Psoas muscle (tissue), 8 donors: ENCODE measurements around the gene LONRF2. TPM values are rescaled to one million over a fixed set of nuclear protein-coding genes. Genes with fewer than 3 reads are reported as not detected.
A peak's percentile ranks its signal among the peaks of the same experiment; 100 is the strongest.

ENCODE experiments used
- ATAC-seq, 4 donors: fragments of 200-7000 bp; cut with Tn5 transposase; one replicate each; pipeline ENCODE4 v1.9.1; 2020; ENCODE audit warnings: moderate library complexity in 3 of 4, mild to moderate bottlenecking in 2 of 4
- DNase-seq, 2 donors: peaks; one replicate each; pipeline ENCODE4 v3.0.0-alpha.2; 2020
- H3K27ac ChIP-seq: fragments of 200-600 bp; one replicate; pipeline ENCODE4 v1.8.0; 2022
- H3K27me3 ChIP-seq, 3 donors: fragments of 200-600 bp in 1 of 3; one replicate each; pipeline versions ENCODE4 v1.6.1 to v1.8.0; 2013 to 2022; ENCODE audit warnings: low read length in 2 of 3, mild to moderate bottlenecking in 2 of 3, moderate library complexity in 1 of 3; ENCODE audit not compliant: insufficient read depth in 3 of 3
- H3K36me3 ChIP-seq, 2 donors: fragments of 200-600 bp in 1 of 2; one replicate each; pipeline versions ENCODE4 v1.6.1 to v1.8.0; 2013 to 2022; ENCODE audit warnings: low read depth in 1 of 2, mild to moderate bottlenecking in 1 of 2, moderate library complexity in 1 of 2; ENCODE audit not compliant: insufficient read depth in 1 of 2
- H3K4me1 ChIP-seq: fragments of 200-600 bp; one replicate; pipeline ENCODE4 v1.8.0; 2022
- H3K4me3 ChIP-seq: fragments of 200-600 bp; one replicate; pipeline ENCODE4 v1.8.0; 2022; ENCODE audit warnings: mild to moderate bottlenecking
- H3K9me3 ChIP-seq: fragments of 200-600 bp; one replicate; pipeline ENCODE4 v1.8.0; 2022
- CTCF ChIP-seq: fragments of 200-600 bp; IDR thresholded peaks from one replicate; pipeline ENCODE4 v1.8.0; 2022; ENCODE audit warnings: antibody characterized with exemption
- WGBS, 3 donors: extraction: QIAGEN DNeasy Blood & Tissue Kit; methylation state at CpG; one replicate each; pipeline versions ENCODE4 v1.1.6 to v1.1.7; 2013; 5-methylcytosine and 5-hydroxymethylcytosine counted together
- intact Hi-C, 2 donors: fragments of 100-400 bp; cut with DNase I; formaldehyde crosslinking; loops; one replicate each; pipeline versions ENCODE4 v1.11.0 to v1.14.2; 2022
- polyA plus RNA-seq, 3 donors: library from polyadenylated mRNA; stranded (reverse); fragments of 200-250 nt; gene quantifications; one replicate each; pipeline ENCODE4 v1.2.3, GENCODE V29; 2013
- total RNA-seq, 4 donors: library from RNA; stranded (reverse); fragmentation: NEBNext Ultra II Directional in 2 of 4; extraction: Animal tissue kit (Norgen Biotek cat#: 25700) in 2 of 4; gene quantifications; one replicate each; pipeline versions ENCODE4 v1.2.1 to v1.2.4, GENCODE V29; 2021 to 2023
- donor health status: healthy with polysubstance abuse.
- donor health status: DM: no; HTN: no; CAD: no; lungs with moderate emphysema.
- donor health status: Bipolar disorder and iron deficiency.
- donor health status: healthy.
- donor health status: DM: yes; HTN: yes; CAD: no.
- donor health status: DM: no; HTN: no; CAD: no.
- donor health status: DM: no; HTN: no; CAD: no.
- donor health status: DM: yes; HTN: yes; CAD: no.

The LONRF2 gene
- total and polyA plus RNA-seq, 7 donors: 0.22 to 11.5 (median 5.7) TPM

DNA sequence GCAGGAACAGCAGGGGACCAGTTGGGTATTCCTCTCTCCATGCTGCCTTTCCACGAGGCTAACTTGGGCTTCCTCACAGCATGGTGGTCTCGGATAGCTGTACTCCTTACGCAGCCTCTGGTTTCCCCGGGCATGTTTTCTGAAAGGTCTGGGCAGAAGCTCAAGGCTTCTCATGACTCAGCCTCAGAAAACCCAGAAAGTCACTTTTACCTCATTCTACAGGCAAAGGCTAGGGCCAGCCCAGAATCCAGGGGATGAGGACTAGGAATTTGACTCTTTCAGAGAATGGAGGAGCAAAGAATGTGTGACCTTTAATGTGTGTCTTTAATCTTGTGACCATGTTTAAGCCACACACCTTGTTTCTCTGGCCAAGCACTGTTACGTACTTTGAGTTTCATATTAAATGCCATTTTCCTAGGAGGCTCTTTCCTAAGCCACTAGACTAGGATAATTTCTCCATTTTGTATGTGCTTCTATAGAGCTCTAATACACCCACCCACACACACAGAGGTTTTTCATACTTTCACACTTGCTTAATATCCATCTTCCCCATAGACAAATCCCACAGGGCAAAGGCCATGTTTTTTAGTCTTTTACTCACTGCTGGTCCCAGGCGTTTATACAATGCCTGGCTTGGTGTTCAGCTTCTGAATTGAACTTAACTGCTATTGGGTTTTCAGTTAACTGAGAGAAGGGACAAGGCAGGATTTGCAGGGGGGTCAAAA, 77.3 kb downstream of the LONRF2 start:
- TF ChIP-seq CTCF: no peak
- Histone ChIP-seq H3K27ac (no peak overlapping the region), H3K4me1 (no peaks in the 10 kb centered on the region), H3K9me3 (no peaks in the 10 kb centered on the region), H3K27me3 (no peaks in the 10 kb centered on the region), H3K4me3 (no peak overlapping the region), H3K36me3 (no peaks in the 10 kb centered on the region)
- DNase-seq (no peak), ATAC-seq (no peak)
- WGBS, 3 donors: 86 to 95% (median 88%) methylated on average over 6 of the region's 6 CpGs
- intact Hi-C loops: loop anchor here (2.0 to 5.0 kb wide), 2 partner anchors 423 to 686 kb away; no protein-coding TSS in a partner anchor

DNA sequence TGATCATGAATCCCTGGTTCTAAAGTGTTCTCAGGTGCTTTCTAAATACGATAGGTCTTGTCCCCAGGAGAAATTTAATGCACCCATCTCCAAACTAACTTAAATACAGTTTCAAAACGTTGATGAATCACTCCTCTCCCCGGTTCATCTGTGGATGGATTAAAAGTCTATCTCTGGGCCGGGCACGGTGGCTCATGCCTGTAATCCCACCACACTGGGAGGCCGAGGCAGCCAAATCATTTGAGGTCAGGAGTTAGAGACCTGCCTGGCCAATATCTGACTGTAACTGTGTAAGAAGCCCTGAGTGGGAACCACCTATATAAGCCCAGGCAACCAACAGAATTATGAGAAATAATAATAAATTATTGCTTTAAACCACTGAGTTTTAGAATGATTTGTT, 78.7 kb downstream of the LONRF2 start:
- Histone ChIP-seq H3K27ac (no peak overlapping the region), H3K36me3 (no peaks in the 10 kb centered on the region), H3K4me3 (no peak overlapping the region), H3K9me3 (no peaks in the 10 kb centered on the region), H3K27me3 (no peaks in the 10 kb centered on the region), H3K4me1 (peaks cover 3% of the 10 kb centered on the region)
- no peak for TF ChIP-seq CTCF
- intact Hi-C loops: loop anchor here (2.0 to 5.0 kb wide), 2 partner anchors 421 to 685 kb away; no protein-coding TSS in a partner anchor
- 72 to 78% (median 76%) methylated on average over 6 of the region's 6 CpGs for WGBS, 3 donors
- no peak for ATAC-seq
- DNase-seq: no peak

DNA sequence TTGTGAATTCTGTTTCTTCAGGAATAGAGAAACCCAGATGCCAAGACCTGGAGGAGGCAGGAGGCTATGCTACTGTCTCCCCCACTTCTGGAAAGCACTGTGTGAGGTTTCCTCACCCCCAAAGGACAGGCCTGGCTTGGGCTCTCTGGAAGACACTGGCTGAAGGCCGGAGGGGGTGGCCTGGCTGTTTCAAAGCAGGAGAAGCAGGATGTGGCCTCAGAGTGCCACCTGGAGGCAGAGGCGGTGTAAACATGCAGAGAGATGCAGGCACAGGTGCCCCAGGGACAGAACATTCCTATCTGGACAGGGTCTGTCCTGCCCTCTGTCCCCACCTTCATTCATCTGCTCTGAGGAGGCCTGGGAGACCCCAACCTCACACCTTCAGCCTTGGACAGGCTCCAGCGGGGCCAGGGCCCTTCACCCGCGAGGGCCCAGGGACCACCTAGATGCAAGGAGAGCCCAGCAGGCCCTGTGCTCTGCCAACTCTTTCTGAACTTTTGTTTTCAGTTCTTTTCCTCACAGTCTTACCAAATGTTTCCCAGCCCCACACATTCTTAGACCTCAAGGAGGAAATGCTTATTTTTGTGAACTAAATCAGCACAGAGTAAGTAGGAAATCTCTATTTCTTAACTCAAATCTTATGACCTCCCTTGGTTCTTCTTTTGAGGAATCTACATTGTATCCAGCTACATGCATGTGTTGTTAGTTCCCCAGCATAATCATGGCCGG, 79.2 kb downstream of the LONRF2 start:
- Histone ChIP-seq H3K4me1 (peaks cover 3% of the 10 kb centered on the region), H3K4me3 (no peak overlapping the region), H3K9me3 (no peaks in the 10 kb centered on the region), H3K27me3 (no peaks in the 10 kb centered on the region), H3K27ac (no peak overlapping the region), H3K36me3 (no peaks in the 10 kb centered on the region)
- peak; percentile 79 for TF ChIP-seq CTCF
- DNase-seq: peak; percentile 59 to 78
- peak; percentile 81 to 93 (median 82) for ATAC-seq
- WGBS, 3 donors: 52 to 60% (median 54%) methylated on average over 6 of the region's 6 CpGs
- intact Hi-C loops: loop anchor here in 1 of 2 donors (1.0 to 5.0 kb wide), 2 partner anchors 421 to 684 kb away; no protein-coding TSS in a partner anchor

DNA sequence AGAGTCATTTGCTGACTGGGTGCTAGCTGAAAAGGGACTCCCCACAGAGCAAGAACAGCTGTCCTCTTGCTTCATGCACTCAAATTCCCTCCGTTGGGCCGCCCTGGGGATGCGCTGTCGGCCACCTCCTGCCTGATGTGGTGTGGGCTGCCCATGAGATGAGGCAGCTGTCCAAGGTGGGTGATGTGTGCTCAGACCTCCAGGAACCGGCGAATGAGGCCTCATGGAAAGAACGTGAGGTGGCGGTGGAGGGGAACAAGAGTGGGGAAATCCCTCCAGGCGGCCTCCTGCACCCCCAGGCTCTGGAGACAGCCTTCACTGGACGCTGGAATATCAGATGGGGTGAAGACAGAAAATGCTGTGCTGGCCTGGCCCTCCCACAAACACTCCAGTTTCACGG, 79.8 kb downstream of the LONRF2 start:
- WGBS, 3 donors: 71 to 85% (median 76%) methylated on average over 11 of the region's 11 CpGs
- H3K9me3 ChIP-seq: no peaks in the 10 kb centered on the region
- no peak overlapping the region for H3K27ac ChIP-seq
- peaks cover 3% of the 10 kb centered on the region for H3K4me1 ChIP-seq
- H3K27me3 ChIP-seq: no peaks in the 10 kb centered on the region
- no peak for DNase-seq
- intact Hi-C loops: loop anchor here in 1 of 2 donors (1.0 to 5.0 kb wide), 2 partner anchors 420 to 683 kb away; no protein-coding TSS in a partner anchor
- TF ChIP-seq CTCF: no peak
- peak in 1 of 4 donors; percentile 24 for ATAC-seq
- no peak overlapping the region for H3K4me3 ChIP-seq
- no peaks in the 10 kb centered on the region for H3K36me3 ChIP-seq
